GM15510 (cell line): Measurements from ENCODE around the gene IGF2R.

ENCODE experiments used
- POLR2A ChIP-seq: IDR thresholded peaks from 3 replicates; pipeline ENCODE4 v1.6.1; 2011; ENCODE audit warnings: borderline replicate concordance; ENCODE audit not compliant: insufficient read length; ENCODE audit errors: extremely low read depth

Gene IGF2R

GRCh38 chr6:159979136-159979874 lies 10.4 kb downstream of the IGF2R start:
- TF ChIP-seq POLR2A: no peak

GRCh38 chr6:159980474-159980873 lies 11.6 kb downstream of the IGF2R start:
- TF ChIP-seq POLR2A: no peak

GRCh38 chr6:159981071-159981402 lies 12.2 kb downstream of the IGF2R start:
- TF ChIP-seq POLR2A: no peak

- TF ChIP-seq POLR2A: peak; percentile 48
Measured at GRCh38 chr6:159981403-159982245, 12.7 kb downstream of the IGF2R start.

GRCh38 chr6:159982731-159983506 lies 14.0 kb downstream of the IGF2R start:
- TF ChIP-seq POLR2A: no peak

GRCh38 chr6:159983641-159984080 lies 14.8 kb downstream of the IGF2R start:
- no peak for TF ChIP-seq POLR2A

GRCh38 chr6:159984268-159984786 lies 15.4 kb downstream of the IGF2R start:
- TF ChIP-seq POLR2A: no peak

GRCh38 chr6:159985296-159985945 lies 16.5 kb downstream of the IGF2R start:
- TF ChIP-seq POLR2A: no peak

- no peak for TF ChIP-seq POLR2A
Measured at GRCh38 chr6:159988983-159989454, 20.1 kb downstream of the IGF2R start.

GRCh38 chr6:159989492-159990480 lies 20.9 kb downstream of the IGF2R start:
- TF ChIP-seq POLR2A: no peak

GRCh38 chr6:159992366-159992765 lies 23.5 kb downstream of the IGF2R start:
- TF ChIP-seq POLR2A: no peak

- TF ChIP-seq POLR2A: no peak
Measured at GRCh38 chr6:159995405-159995804, 26.5 kb downstream of the IGF2R start.

GRCh38 chr6:159996087-159996622 lies 27.3 kb downstream of the IGF2R start:
- no peak for TF ChIP-seq POLR2A

- no peak for TF ChIP-seq POLR2A
Measured at GRCh38 chr6:159996626-159997497, 28.0 kb downstream of the IGF2R start.
